Measurements from ENCODE around the gene ZSCAN12. TPM values are rescaled to one million over a fixed set of nuclear protein-coding genes. Genes with fewer than 3 reads are reported as not detected.

The ZSCAN12 gene
- total RNA-seq, 3 donors from 2014 or later = 4.3 to 6.9 (median 5.0) TPM

DNA sequence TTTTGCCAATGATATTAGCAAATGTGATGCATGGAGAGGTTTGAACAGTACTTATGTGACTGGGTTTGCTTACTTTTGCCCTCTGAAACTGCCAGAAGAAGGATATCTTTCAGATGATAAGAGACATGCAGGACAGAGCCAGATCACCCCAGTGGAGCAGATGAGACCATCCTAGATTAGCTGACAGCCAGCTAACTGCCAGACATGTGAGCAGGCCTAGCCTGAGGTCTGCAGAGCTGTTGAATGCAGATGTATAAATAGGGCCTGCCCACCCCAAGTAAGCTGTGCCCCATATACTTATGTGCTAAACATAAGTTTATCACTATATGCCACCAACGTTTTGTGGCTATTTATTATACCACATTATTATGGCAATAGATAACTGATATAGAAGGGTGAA is 69.5 kb downstream of the ZSCAN12 start:
- ATAC-seq = no peak
- Histone ChIP-seq H3K36me3 (ENCODE audit: low read depth) (peaks cover 11% of the 10 kb centered on the region), H3K4me1 (ENCODE audit: low read depth) (peaks cover 8% of the 10 kb centered on the region), H3K9me3 (peaks cover 37% of the 10 kb centered on the region), H3K4me3 (no peak overlapping the region)
- intact Hi-C loops (cut with DNase I, micrococcal nuclease) = no loop called here
- no peak for DNase-seq
- TF ChIP-seq, protein P1, sequence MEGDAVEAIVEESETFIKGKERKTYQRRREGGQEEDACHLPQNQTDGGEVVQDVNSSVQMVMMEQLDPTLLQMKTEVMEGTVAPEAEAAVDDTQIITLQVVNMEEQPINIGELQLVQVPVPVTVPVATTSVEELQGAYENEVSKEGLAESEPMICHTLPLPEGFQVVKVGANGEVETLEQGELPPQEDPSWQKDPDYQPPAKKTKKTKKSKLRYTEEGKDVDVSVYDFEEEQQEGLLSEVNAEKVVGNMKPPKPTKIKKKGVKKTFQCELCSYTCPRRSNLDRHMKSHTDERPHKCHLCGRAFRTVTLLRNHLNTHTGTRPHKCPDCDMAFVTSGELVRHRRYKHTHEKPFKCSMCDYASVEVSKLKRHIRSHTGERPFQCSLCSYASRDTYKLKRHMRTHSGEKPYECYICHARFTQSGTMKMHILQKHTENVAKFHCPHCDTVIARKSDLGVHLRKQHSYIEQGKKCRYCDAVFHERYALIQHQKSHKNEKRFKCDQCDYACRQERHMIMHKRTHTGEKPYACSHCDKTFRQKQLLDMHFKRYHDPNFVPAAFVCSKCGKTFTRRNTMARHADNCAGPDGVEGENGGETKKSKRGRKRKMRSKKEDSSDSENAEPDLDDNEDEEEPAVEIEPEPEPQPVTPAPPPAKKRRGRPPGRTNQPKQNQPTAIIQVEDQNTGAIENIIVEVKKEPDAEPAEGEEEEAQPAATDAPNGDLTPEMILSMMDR (IDR thresholded peaks at IDR 0.05) = no peak

Other genes starting within 250 kb of the ZSCAN12 start
- gene ZSCAN9, start 174.5 kb downstream of the ZSCAN12 start, total RNA-seq = 10 to 100 TPM; 14.1 to 15.7 (median 14.9) TPM
- 1 to 10 TPM; 4.0 to 6.1 (median 5.5) TPM for gene ZKSCAN4, start 147.5 kb downstream of the ZSCAN12 start, total RNA-seq
- 1 to 10 TPM in 1 of 3 donors, under 1 TPM in 1, not detected in 1; 0.24 to 2.8 TPM for gene NKAPL, start 140.4 kb downstream of the ZSCAN12 start, total RNA-seq
- gene ZSCAN26, start 132.6 kb downstream of the ZSCAN12 start, total RNA-seq = 10 to 100 TPM in 1 of 3 donors, 1 to 10 TPM in 2; 8.2 to 17.7 (median 9.2) TPM
- 1 to 10 TPM in 2 of 3 donors, under 1 TPM in 1; 0.75 to 6.6 (median 1.9) TPM for gene PGBD1, start 118.2 kb downstream of the ZSCAN12 start, total RNA-seq
- gene ZSCAN31, start 63.6 kb downstream of the ZSCAN12 start, total RNA-seq = 10 to 100 TPM in 1 of 3 donors, 1 to 10 TPM in 2; 6.3 to 20.5 (median 8.7) TPM
- gene ZKSCAN3, start 49.8 kb downstream of the ZSCAN12 start, total RNA-seq = 10 to 100 TPM in 1 of 3 donors, 1 to 10 TPM in 2; 5.2 to 12.8 (median 6.1) TPM
- 1 to 10 TPM in 2 of 3 donors, under 1 TPM in 1; 0.89 to 3.0 (median 2.0) TPM for gene ZSCAN23, start 43.7 kb upstream of the ZSCAN12 start, total RNA-seq
- gene GPX6, start 116.0 kb upstream of the ZSCAN12 start, total RNA-seq = not detected
- gene GPX5, start 126.1 kb upstream of the ZSCAN12 start, total RNA-seq = not detected